ENCODE measurements around the gene GPRC5C.

The GPRC5C gene

GRCh38 chr17:74389084-74389753 lies 42.7 kb upstream of the GPRC5C start:
- H2BK120ac ChIP-seq (ENCODE audit: low read depth, low read length), result no peak overlapping the region
- H3K23ac ChIP-seq (ENCODE audit: low read length), result no peak overlapping the region
- no peak overlapping the region for H2BK15ac ChIP-seq (replicated peaks; ENCODE audit: low read depth)
- DNase-seq, result no peak
- no peak overlapping the region for H3K4me3 ChIP-seq (ENCODE audit: low read length)
- no peak overlapping the region for H3K4ac ChIP-seq (ENCODE audit: low read depth, low read length)
- H2AK5ac ChIP-seq (ENCODE audit: low read length), result no peak overlapping the region
- no peak overlapping the region for H3K9ac ChIP-seq (ENCODE audit: low read length)
- no peaks in the 10 kb centered on the region for H3K27me3 ChIP-seq (ENCODE audit: insufficient read depth, low read length, poor library complexity)
- WGBS (ENCODE audit: extremely low coverage, insufficient coverage, low lambda C conversion rate), result no CpG with 5 or more reads among the region's 12 CpGs
- no peaks in the 10 kb centered on the region for H3K79me1 ChIP-seq (ENCODE audit: low read length)
- no peaks in the 10 kb centered on the region for H3K4me1 ChIP-seq (ENCODE audit: control insufficient read depth, low read depth, low read length)
- no peak overlapping the region for H3K56ac ChIP-seq (ENCODE audit: low read length)
- no peak overlapping the region for H4K5ac ChIP-seq (ENCODE audit: low read length)
- H4K8ac ChIP-seq (ENCODE audit: low read depth, low read length), result no peak overlapping the region
- no peaks in the 10 kb centered on the region for H3K79me2 ChIP-seq (ENCODE audit: control insufficient read depth, insufficient read depth, low read length)
- no peaks in the 10 kb centered on the region for H3K36me3 ChIP-seq (ENCODE audit: control insufficient read depth, insufficient read depth, low read length)
- H2BK5ac ChIP-seq (ENCODE audit: low read length), result no peak overlapping the region
- H3K18ac ChIP-seq (ENCODE audit: low read length), result no peak overlapping the region
- H3K4me2 ChIP-seq (ENCODE audit: low read length), result no peak overlapping the region
- no peak overlapping the region for H3K27ac ChIP-seq (ENCODE audit: low read depth, low read length)

- Histone ChIP-seq H2AK5ac (ENCODE audit: low read length) (no peak overlapping the region), H2BK15ac (replicated peaks; ENCODE audit: low read depth) (no peak overlapping the region), H3K56ac (ENCODE audit: low read length) (no peak overlapping the region), H3K27me3 (ENCODE audit: insufficient read depth, low read length, poor library complexity) (no peaks in the 10 kb centered on the region), H4K8ac (ENCODE audit: low read depth, low read length) (no peak overlapping the region), H3K4me2 (ENCODE audit: low read length) (no peak overlapping the region), H3K79me1 (ENCODE audit: low read length) (no peaks in the 10 kb centered on the region), H2BK5ac (ENCODE audit: low read length) (no peak overlapping the region), H3K4me3 (ENCODE audit: low read length) (no peak overlapping the region), H3K79me2 (ENCODE audit: control insufficient read depth, insufficient read depth, low read length) (no peaks in the 10 kb centered on the region), H4K5ac (ENCODE audit: low read length) (no peak overlapping the region), H3K9ac (ENCODE audit: low read length) (no peak overlapping the region), H2BK120ac (ENCODE audit: low read depth, low read length) (no peak overlapping the region), H3K4me1 (ENCODE audit: control insufficient read depth, low read depth, low read length) (no peaks in the 10 kb centered on the region), H3K18ac (ENCODE audit: low read length) (no peak overlapping the region), H3K4ac (ENCODE audit: low read depth, low read length) (no peak overlapping the region), H3K23ac (ENCODE audit: low read length) (no peak overlapping the region), H3K36me3 (ENCODE audit: control insufficient read depth, insufficient read depth, low read length) (no peaks in the 10 kb centered on the region), H3K27ac (ENCODE audit: low read depth, low read length) (no peak overlapping the region)
- no CpG with 5 or more reads among the region's 2 CpGs for WGBS (ENCODE audit: extremely low coverage, insufficient coverage, low lambda C conversion rate)
- DNase-seq, result no peak
These were observed 41.8 kb upstream of the GPRC5C start for GRCh38 chr17:74389937-74390679.

GRCh38 chr17:74390680-74391653 lies 40.9 kb upstream of the GPRC5C start:
- Histone ChIP-seq H3K27ac (ENCODE audit: low read depth, low read length) (no peak overlapping the region), H3K4ac (ENCODE audit: low read depth, low read length) (no peak overlapping the region), H3K56ac (ENCODE audit: low read length) (no peak overlapping the region), H2BK120ac (ENCODE audit: low read depth, low read length) (no peak overlapping the region), H3K36me3 (ENCODE audit: control insufficient read depth, insufficient read depth, low read length) (no peaks in the 10 kb centered on the region), H3K79me1 (ENCODE audit: low read length) (no peaks in the 10 kb centered on the region), H3K4me1 (ENCODE audit: control insufficient read depth, low read depth, low read length) (no peaks in the 10 kb centered on the region), H3K79me2 (ENCODE audit: control insufficient read depth, insufficient read depth, low read length) (no peaks in the 10 kb centered on the region), H2AK5ac (ENCODE audit: low read length) (no peak overlapping the region), H3K23ac (ENCODE audit: low read length) (no peak overlapping the region), H4K8ac (ENCODE audit: low read depth, low read length) (no peak overlapping the region), H2BK15ac (replicated peaks; ENCODE audit: low read depth) (no peak overlapping the region), H3K27me3 (ENCODE audit: insufficient read depth, low read length, poor library complexity) (no peaks in the 10 kb centered on the region), H3K9ac (ENCODE audit: low read length) (no peak overlapping the region), H4K5ac (ENCODE audit: low read length) (no peak overlapping the region), H3K4me3 (ENCODE audit: low read length) (no peak overlapping the region), H2BK5ac (ENCODE audit: low read length) (no peak overlapping the region), H3K18ac (ENCODE audit: low read length) (no peak overlapping the region), H3K4me2 (ENCODE audit: low read length) (no peak overlapping the region)
- no CpG with 5 or more reads among the region's 11 CpGs for WGBS (ENCODE audit: extremely low coverage, insufficient coverage, low lambda C conversion rate)
- DNase-seq, result no peak

GRCh38 chr17:74391771-74392170 lies 40.1 kb upstream of the GPRC5C start:
- H3K9ac ChIP-seq (ENCODE audit: low read length), result no peak overlapping the region
- no peaks in the 10 kb centered on the region for H3K79me2 ChIP-seq (ENCODE audit: control insufficient read depth, insufficient read depth, low read length)
- no peak overlapping the region for H2BK5ac ChIP-seq (ENCODE audit: low read length)
- no peak overlapping the region for H3K23ac ChIP-seq (ENCODE audit: low read length)
- H3K36me3 ChIP-seq (ENCODE audit: control insufficient read depth, insufficient read depth, low read length), result no peaks in the 10 kb centered on the region
- no peak overlapping the region for H2BK15ac ChIP-seq (replicated peaks; ENCODE audit: low read depth)
- no peak overlapping the region for H3K18ac ChIP-seq (ENCODE audit: low read length)
- H3K4me3 ChIP-seq (ENCODE audit: low read length), result no peak overlapping the region
- H3K4ac ChIP-seq (ENCODE audit: low read depth, low read length), result no peak overlapping the region
- DNase-seq, result no peak
- WGBS (ENCODE audit: extremely low coverage, insufficient coverage, low lambda C conversion rate), result no CpG with 5 or more reads among the region's 5 CpGs
- H3K56ac ChIP-seq (ENCODE audit: low read length), result no peak overlapping the region
- no peak overlapping the region for H2AK5ac ChIP-seq (ENCODE audit: low read length)
- no peaks in the 10 kb centered on the region for H3K79me1 ChIP-seq (ENCODE audit: low read length)
- H3K4me1 ChIP-seq (ENCODE audit: control insufficient read depth, low read depth, low read length), result no peaks in the 10 kb centered on the region
- H2BK120ac ChIP-seq (ENCODE audit: low read depth, low read length), result no peak overlapping the region
- no peak overlapping the region for H3K4me2 ChIP-seq (ENCODE audit: low read length)
- no peak overlapping the region for H3K27ac ChIP-seq (ENCODE audit: low read depth, low read length)
- no peak overlapping the region for H4K8ac ChIP-seq (ENCODE audit: low read depth, low read length)
- no peaks in the 10 kb centered on the region for H3K27me3 ChIP-seq (ENCODE audit: insufficient read depth, low read length, poor library complexity)
- H4K5ac ChIP-seq (ENCODE audit: low read length), result no peak overlapping the region

- no peak overlapping the region for H2BK5ac ChIP-seq (ENCODE audit: low read length)
- peak; percentile 44 for DNase-seq
- H4K8ac ChIP-seq (ENCODE audit: low read depth, low read length), result no peak overlapping the region
- H3K79me2 ChIP-seq (ENCODE audit: control insufficient read depth, insufficient read depth, low read length), result no peaks in the 10 kb centered on the region
- no peak overlapping the region for H3K9ac ChIP-seq (ENCODE audit: low read length)
- no peak overlapping the region for H2BK15ac ChIP-seq (replicated peaks; ENCODE audit: low read depth)
- no peaks in the 10 kb centered on the region for H3K79me1 ChIP-seq (ENCODE audit: low read length)
- H3K23ac ChIP-seq (ENCODE audit: low read length), result no peak overlapping the region
- no CpG with 5 or more reads among the region's 5 CpGs for WGBS (ENCODE audit: extremely low coverage, insufficient coverage, low lambda C conversion rate)
- H3K27ac ChIP-seq (ENCODE audit: low read depth, low read length), result no peak overlapping the region
- no peak overlapping the region for H2AK5ac ChIP-seq (ENCODE audit: low read length)
- no peak overlapping the region for H3K4me2 ChIP-seq (ENCODE audit: low read length)
- no peak overlapping the region for H3K18ac ChIP-seq (ENCODE audit: low read length)
- no peaks in the 10 kb centered on the region for H3K36me3 ChIP-seq (ENCODE audit: control insufficient read depth, insufficient read depth, low read length)
- H3K4me3 ChIP-seq (ENCODE audit: low read length), result no peak overlapping the region
- no peak overlapping the region for H3K56ac ChIP-seq (ENCODE audit: low read length)
- H2BK120ac ChIP-seq (ENCODE audit: low read depth, low read length), result no peak overlapping the region
- no peak overlapping the region for H4K5ac ChIP-seq (ENCODE audit: low read length)
- H3K4ac ChIP-seq (ENCODE audit: low read depth, low read length), result no peak overlapping the region
- H3K4me1 ChIP-seq (ENCODE audit: control insufficient read depth, low read depth, low read length), result no peaks in the 10 kb centered on the region
- H3K27me3 ChIP-seq (ENCODE audit: insufficient read depth, low read length, poor library complexity), result no peaks in the 10 kb centered on the region
These were observed 39.0 kb upstream of the GPRC5C start for GRCh38 chr17:74392848-74393247.
